ENCODE results near the gene PHLDA1.

- TF ChIP-seq CTCF (IDR thresholded peaks at IDR 0.05) (no peak), POLR2AphosphoS5 (IDR thresholded peaks at IDR 0.05) (no peak), POLR2A (IDR thresholded peaks at IDR 0.05) (no peak)
Observed at GRCh38 chr12:76013603-76014002, 18.0 kb downstream of the PHLDA1 start.

Data from prostate gland (tissue), 2 donors.